HepG2 (cell line): ENCODE data around the gene SH2D7. TPM values are rescaled to one million over a fixed set of nuclear protein-coding genes. Genes with fewer than 3 reads are reported as not detected.

ENCODE experiments used
- AHDC1 ChIP-seq: sonication (generic); formaldehyde crosslinking; IDR thresholded peaks from 2 replicates; pipeline ENCODE4 v1.5.1; 2020; ENCODE audit warnings: mild to moderate bottlenecking, missing genetic modification reagents, borderline replicate concordance
- ATF4 ChIP-seq, 2 experiments: fragments of 450-650 bp in 1 of 2; sonication (generic) in 1 of 2; formaldehyde crosslinking; IDR thresholded peaks; 2 replicates each; pipeline versions ENCODE4 v1.5.0 to v1.8.0; 2020 to 2022; ENCODE audit warnings: mild to moderate bottlenecking in 1 of 2, missing genetic modification reagents in 1 of 2
- ATF7 ChIP-seq, 2 experiments: fragments of 450-650 bp in 1 of 2; sonication (generic) in 1 of 2; formaldehyde crosslinking in 1 of 2; IDR thresholded peaks; 2 replicates each; pipeline versions ENCODE4 v1.4.0 to v1.6.1; 2016 to 2020; ENCODE audit warnings: antibody characterized with exemption in 1 of 2, mild to moderate bottlenecking in 1 of 2, missing genetic modification reagents in 1 of 2
- GLI4 ChIP-seq: sonication (generic); formaldehyde crosslinking; IDR thresholded peaks from 2 replicates; pipeline ENCODE4 v1.5.1; 2020; ENCODE audit warnings: missing genetic modification reagents, mild to moderate bottlenecking, moderate library complexity, borderline replicate concordance
- GMEB2 ChIP-seq: IDR thresholded peaks from 2 replicates; pipeline ENCODE4 v1.6.1; 2016; ENCODE audit warnings: missing biosample characterization, missing genetic modification reagents, low read depth
- KAT2B ChIP-seq: fragments of 150-350 bp; IDR thresholded peaks from 2 replicates; pipeline ENCODE4 v1.6.1; 2014; ENCODE audit warnings: low read depth, low read length, borderline replicate concordance
- MIXL1 ChIP-seq: IDR thresholded peaks from 2 replicates; pipeline ENCODE4 v1.6.1; 2016
- POGZ ChIP-seq: sonication (generic); formaldehyde crosslinking; IDR thresholded peaks from 2 replicates; pipeline ENCODE4 v1.4.0; 2020; ENCODE audit warnings: mild to moderate bottlenecking, missing genetic modification reagents
- RBFOX2 ChIP-seq: fragments of 200-400 bp; formaldehyde crosslinking; IDR thresholded peaks from 2 replicates; pipeline ENCODE4 v1.6.1; 2017; ENCODE audit warnings: low read depth, mild to moderate bottlenecking, low read length
- RCOR2 ChIP-seq: IDR thresholded peaks from 2 replicates; pipeline ENCODE4 v1.6.1; 2016; ENCODE audit warnings: missing biosample characterization, missing genetic modification reagents
- REPIN1 ChIP-seq: sonication (generic); formaldehyde crosslinking; IDR thresholded peaks from 2 replicates; pipeline ENCODE4 v1.8.0; 2022; ENCODE audit warnings: missing genetic modification reagents, low read depth, mild to moderate bottlenecking, borderline replicate concordance
- SMAD9 ChIP-seq: sonication (generic); formaldehyde crosslinking; IDR thresholded peaks from 2 replicates; pipeline ENCODE4 v1.5.1; 2020; ENCODE audit warnings: mild to moderate bottlenecking, missing genetic modification reagents
- THAP11 ChIP-seq: IDR thresholded peaks from 2 replicates; pipeline ENCODE4 v1.6.1; 2016; ENCODE audit warnings: missing biosample characterization, missing genetic modification reagents
- ZBTB7A ChIP-seq: sonication (generic); formaldehyde crosslinking; IDR thresholded peaks from 2 replicates; pipeline ENCODE4 v1.8.0; 2022; ENCODE audit warnings: mild to moderate bottlenecking, missing genetic modification reagents
- ZNF124 ChIP-seq: sonication (generic); formaldehyde crosslinking; IDR thresholded peaks from 2 replicates; pipeline ENCODE4 v1.4.0; 2020; ENCODE audit warnings: missing genetic modification reagents
- ZNF17 ChIP-seq: sonication (generic); formaldehyde crosslinking; IDR thresholded peaks from 2 replicates; pipeline ENCODE4 v1.5.0; 2020; ENCODE audit warnings: mild to moderate bottlenecking, missing genetic modification reagents
- ZNF260 ChIP-seq: sonication (generic); formaldehyde crosslinking; IDR thresholded peaks from 2 replicates; pipeline ENCODE4 v1.4.0; 2020; ENCODE audit warnings: missing genetic modification reagents, low read depth, mild to moderate bottlenecking, borderline replicate concordance
- ZNF280B ChIP-seq: sonication (generic); formaldehyde crosslinking; IDR thresholded peaks from 2 replicates; pipeline ENCODE4 v1.5.0; 2020; ENCODE audit warnings: missing genetic modification reagents, mild to moderate bottlenecking, borderline replicate concordance
- ZNF768 ChIP-seq: sonication (generic); formaldehyde crosslinking; IDR thresholded peaks from 2 replicates; pipeline ENCODE4 v1.4.0; 2020; ENCODE audit warnings: missing genetic modification reagents
- ZNF788 ChIP-seq: sonication (generic); formaldehyde crosslinking; IDR thresholded peaks from 2 replicates; pipeline ENCODE4 v1.5.0; 2020; ENCODE audit warnings: mild to moderate bottlenecking, missing genetic modification reagents, borderline replicate concordance
- polyA plus RNA-seq, 8 experiments: library from polyadenylated mRNA; depleted of rRNA in 3 of 8; stranded (reverse) in 7 of 8; unstranded in 1 of 8; fragments of >200 nt; fragmentation: Illumina TruSeq in 4 of 8; extraction: Trizol in 4 of 8; gene quantifications; 2 replicates each; pipeline versions ENCODE4 v1.2.1 to v1.2.3, GENCODE V29; 2011 to 2016; ENCODE audit warnings: low read depth in 4 of 8, missing spikeins in 1 of 8, mixed read lengths in 1 of 8; ENCODE audit not compliant: insufficient read depth in 1 of 8
- total RNA-seq, 5 experiments: library from RNA; depleted of rRNA; stranded (reverse); fragments of >200 nt; fragmentation: Illumina TruSeq; extraction: Trizol; gene quantifications; 2 replicates each; pipeline ENCODE4 v1.2.3, GENCODE V29; 2016; ENCODE audit warnings: low read depth in 1 of 5

SH2D7 gene
- total and polyA plus RNA-seq, 2 of the 13 experiments (the other 11 are each of a cell fraction or from before 2014, with no cell fraction given), result not detected

GRCh38 chr15:78108300-78109084, 16.1 kb downstream of the SH2D7 start (continued):
- TF ChIP-seq GMEB2 (CRISPR knock-in tag) (no peak), ZBTB7A (no peak), AHDC1 (no peak), ATF4 (CRISPR knock-in tag; IDR thresholded peaks at IDR 0.05) (no peak), ZNF788 (CRISPR knock-in tag) (peak; percentile 40; the same call in 1 of the 2 replicates), THAP11 (peak; percentile 52; the same call in 1 of the 2 replicates), ZNF17 (CRISPR knock-in tag) (no peak), RCOR2 (CRISPR knock-in tag) (no peak), KAT2B (no peak), MIXL1 (CRISPR knock-in tag) (no peak), GLI4 (CRISPR knock-in tag) (no peak), POGZ (CRISPR knock-in tag) (no peak), ZNF280B (CRISPR knock-in tag) (no peak; the same call in 1 of the 2 replicates), ATF7 (IDR thresholded peaks at IDR 0.05) (no peak), ATF7 (CRISPR knock-in tag; IDR thresholded peaks at IDR 0.05) (no peak), SMAD9 (CRISPR knock-in tag) (no peak), ZNF768 (no peak), ZNF260 (CRISPR knock-in tag) (no peak), REPIN1 (CRISPR knock-in tag) (peak; percentile 67; the same call in 1 of the 2 replicates), RBFOX2 (no peak), ZNF124 (CRISPR knock-in tag) (0 out of 2 replicates have a peak, but pooled peaks have one; percentile 20)
